A549 (cell line): ENCODE data around the gene GUCY1A2. TPM values are rescaled to one million over a fixed set of nuclear protein-coding genes. Genes with fewer than 3 reads are reported as not detected.

Experiments used
- ATAC-seq, 2 experiments: fragments of 200-7000 bp in 1 of 2; fragments of >200 bp in 1 of 2; cut with Nextera tagmentation in 1 of 2; cut with Tn5 transposase in 1 of 2; 3 replicates each; pipeline versions ENCODE4 v1.8.0 to v1.9.1; 2018 to 2020; ENCODE audit warnings: mild to moderate bottlenecking in 1 of 2, moderate library complexity in 1 of 2
- CTCF ChIA-PET: fragments of 300-600 bp; sonication (Branson Sonifier 250); formaldehyde crosslinking; extraction: SDS; loops from one replicate; lab custom pipeline; 2021; ENCODE audit warnings: antibody characterized with exemption, inconsistent platforms; lab: Yijun Ruan, JAX
- POLR2A ChIA-PET: fragments of 350-600 bp; formaldehyde crosslinking; extraction: SDS; loops from one replicate; lab custom pipeline; 2021; ENCODE audit warnings: antibody characterized with exemption, inconsistent platforms; lab: Yijun Ruan, JAX
- DNase-seq, 2 experiments: peaks; one replicate each; pipeline versions ENCODE4 v3.0.0 to v3.0.0-alpha.2; 2011 to 2016; ENCODE audit warnings: low read depth in 1 of 2, low spot score in 1 of 2
- FAIRE-seq: peaks from 2 replicates; lab custom pipeline; 2011; peaks lifted over from hg19 to GRCh38; lab: Jason Lieb, UNC
- H3K27ac ChIP-seq, 2 experiments: fragments of >200 bp; sonication (Bioruptor Twin); formaldehyde crosslinking; 3 replicates each; pipeline ENCODE4 v1.5.1; 2016 to 2017
- H3K4me1 ChIP-seq: fragments of >200 bp; sonication (Bioruptor Twin); formaldehyde crosslinking; 3 replicates; pipeline ENCODE4 v1.6.1; 2016
- H3K4me2 ChIP-seq: fragments of >200 bp; sonication (Bioruptor Twin); formaldehyde crosslinking; 3 replicates; pipeline ENCODE4 v1.6.1; 2016
- H3K4me3 ChIP-seq: fragments of >200 bp; sonication (Bioruptor Twin); formaldehyde crosslinking; 3 replicates; pipeline ENCODE4 v1.5.1; 2016
- H3K9me3 ChIP-seq: fragments of >200 bp; sonication (Bioruptor Twin); formaldehyde crosslinking; 3 replicates; pipeline ENCODE4 v1.6.1; 2016
- CBX2 ChIP-seq: fragments of 200-600 bp; sonication (generic); IDR thresholded peaks from 2 replicates; pipeline ENCODE4 v1.6.1; 2016; ENCODE audit warnings: low read depth, mild to moderate bottlenecking, borderline replicate concordance
- CBX8 ChIP-seq: fragments of 200-600 bp; sonication (generic); IDR thresholded peaks from 2 replicates; pipeline ENCODE4 v1.6.1; 2016
- CEBPB ChIP-seq, 2 experiments: fragments of >200 bp in 1 of 2; sonication (Bioruptor Twin) in 1 of 2; formaldehyde crosslinking in 1 of 2; IDR thresholded peaks; 2 replicates each; pipeline ENCODE4 v1.6.1; 2012 to 2016
- CHD2 ChIP-seq: fragments of 150-350 bp; IDR thresholded peaks from 2 replicates; pipeline ENCODE4 v1.6.1; 2014; ENCODE audit warnings: low read length; ENCODE audit not compliant: partially characterized antibody
- EP300 ChIP-seq, 2 experiments: fragments of >200 bp; sonication (Bioruptor Twin); formaldehyde crosslinking; IDR thresholded peaks; 2 replicates in 1 of 2; 3 replicates in 1 of 2; pipeline ENCODE4 v1.6.1; 2016 to 2017
- FOSB ChIP-seq: fragments of 250-450 bp; sonication (Bioruptor Pico); IDR thresholded peaks from 2 replicates; pipeline ENCODE4 v1.5.0; 2020; ENCODE audit warnings: mild to moderate bottlenecking, moderate library complexity
- GATA3 ChIP-seq: IDR thresholded peaks from 2 replicates; pipeline ENCODE4 v1.6.1; 2012; ENCODE audit warnings: borderline replicate concordance
- HDAC2 ChIP-seq: fragments of 200-600 bp; sonication (generic); IDR thresholded peaks from 2 replicates; pipeline ENCODE4 v1.6.1; 2016
- HOXA7 ChIP-seq: fragments of 250-450 bp; sonication (Bioruptor Pico); IDR thresholded peaks from 2 replicates; pipeline ENCODE4 v1.5.0; 2020; ENCODE audit warnings: mild to moderate bottlenecking, moderate library complexity
- HOXB13 ChIP-seq: fragments of 250-450 bp; sonication (Bioruptor Pico); IDR thresholded peaks from 2 replicates; pipeline ENCODE4 v1.5.0; 2020; ENCODE audit warnings: low read depth, mild to moderate bottlenecking, moderate library complexity
- JUN ChIP-seq, 2 experiments: fragments of >200 bp; sonication (Bioruptor Twin); formaldehyde crosslinking; IDR thresholded peaks; 2 replicates in 1 of 2; 3 replicates in 1 of 2; pipeline ENCODE4 v1.6.1; 2016 to 2017
- KDM5A ChIP-seq: fragments of 200-600 bp; sonication (generic); IDR thresholded peaks from 2 replicates; pipeline ENCODE4 v1.6.1; 2016; ENCODE audit warnings: antibody characterized with exemption, mild to moderate bottlenecking
- NFE2L2 ChIP-seq: fragments of 150-350 bp; conservative IDR thresholded peaks from 2 replicates; pipeline ENCODE4 v1.6.1; 2014; ENCODE audit warnings: low read length
- POLR2AphosphoS2 ChIP-seq: conservative IDR thresholded peaks from 2 replicates; pipeline ENCODE4 v1.6.1; 2012; ENCODE audit warnings: low read length, improper control_type of control experiment, inconsistent platforms
- RARB ChIP-seq: fragments of 250-450 bp; sonication (Bioruptor Pico); IDR thresholded peaks from 2 replicates; pipeline ENCODE4 v1.8.0; 2021; ENCODE audit warnings: mild to moderate bottlenecking, moderate library complexity
- RNF2 ChIP-seq: fragments of 200-600 bp; sonication (generic); IDR thresholded peaks from 2 replicates; pipeline ENCODE4 v1.6.1; 2016; ENCODE audit warnings: low read depth, mild to moderate bottlenecking, antibody characterized with exemption, moderate library complexity, borderline replicate concordance
- SMC3 ChIP-seq: fragments of >200 bp; sonication (Bioruptor Twin); formaldehyde crosslinking; IDR thresholded peaks from 3 replicates; pipeline ENCODE4 v1.6.1; 2018; ENCODE audit warnings: inconsistent platforms
- TFCP2L1 ChIP-seq: fragments of 250-450 bp; sonication (Bioruptor Pico); IDR thresholded peaks from 2 replicates; pipeline ENCODE4 v1.5.0; 2021; ENCODE audit warnings: mild to moderate bottlenecking
- TP53 ChIP-seq: fragments of 250-450 bp; sonication (Bioruptor Pico); IDR thresholded peaks from 2 replicates; pipeline ENCODE4 v1.5.0; 2021; ENCODE audit warnings: mild to moderate bottlenecking, moderate library complexity
- ZC3H11A ChIP-seq: fragments of 450-650 bp; IDR thresholded peaks from 2 replicates; pipeline ENCODE4 v1.6.1; 2014; ENCODE audit warnings: antibody characterized with exemption, mild to moderate bottlenecking
- ZNF302 ChIP-seq: fragments of 250-450 bp; sonication (Bioruptor Pico); IDR thresholded peaks from 2 replicates; pipeline ENCODE4 v1.9.0; 2021; ENCODE audit warnings: inconsistent platforms, mild to moderate bottlenecking, moderate library complexity
- WGBS: methylation state at CpG from one replicate; pipeline ENCODE4 v1.1.6; 2017; ENCODE audit errors: missing lambda C conversion rate; 5-methylcytosine and 5-hydroxymethylcytosine counted together
- polyA plus RNA-seq, 4 experiments: library from polyadenylated mRNA; depleted of rRNA in 3 of 4; stranded (reverse); fragments of >200 nt; fragmentation: RNase III in 1 of 4; extraction: RNeasy Plus Mini Kit Qiagen cat#74134 plus additional on column Dnase treatment in 1 of 4; gene quantifications; 2 replicates in 3 of 4; 3 replicates in 1 of 4; pipeline ENCODE4 v1.2.3, GENCODE V29; 2011 to 2017
- TF ChIP-seq, protein P1 (sequence below): fragments of >200 bp; sonication (Bioruptor Twin); formaldehyde crosslinking; IDR thresholded peaks from 3 replicates; pipeline ENCODE4 v1.6.1; 2016
- TF ChIP-seq, protein P2 (sequence below): fragments of 250-450 bp; sonication (Bioruptor Pico); IDR thresholded peaks from 2 replicates; pipeline ENCODE4 v1.5.0; 2020; ENCODE audit warnings: low read depth, mild to moderate bottlenecking, moderate library complexity
- TF ChIP-seq, protein P3 (sequence below): fragments of 450-650 bp; IDR thresholded peaks from 2 replicates; pipeline ENCODE4 v1.6.1; 2014; ENCODE audit warnings: antibody characterized with exemption
- TF ChIP-seq, protein P4 (sequence below): fragments of 200-600 bp; sonication (generic); IDR thresholded peaks from 2 replicates; pipeline ENCODE4 v1.6.1; 2016; ENCODE audit warnings: antibody characterized with exemption, mild to moderate bottlenecking, moderate library complexity
- TF ChIP-seq, protein P5 (sequence below): fragments of >200 bp; sonication (Bioruptor Twin); formaldehyde crosslinking; IDR thresholded peaks from 2 replicates; pipeline ENCODE4 v1.6.1; 2016

Gene GUCY1A2
- polyA plus RNA-seq, 2 of the 4 experiments (the other 2 are of a cell fraction) = 0.12 to 0.16 TPM

DNA sequence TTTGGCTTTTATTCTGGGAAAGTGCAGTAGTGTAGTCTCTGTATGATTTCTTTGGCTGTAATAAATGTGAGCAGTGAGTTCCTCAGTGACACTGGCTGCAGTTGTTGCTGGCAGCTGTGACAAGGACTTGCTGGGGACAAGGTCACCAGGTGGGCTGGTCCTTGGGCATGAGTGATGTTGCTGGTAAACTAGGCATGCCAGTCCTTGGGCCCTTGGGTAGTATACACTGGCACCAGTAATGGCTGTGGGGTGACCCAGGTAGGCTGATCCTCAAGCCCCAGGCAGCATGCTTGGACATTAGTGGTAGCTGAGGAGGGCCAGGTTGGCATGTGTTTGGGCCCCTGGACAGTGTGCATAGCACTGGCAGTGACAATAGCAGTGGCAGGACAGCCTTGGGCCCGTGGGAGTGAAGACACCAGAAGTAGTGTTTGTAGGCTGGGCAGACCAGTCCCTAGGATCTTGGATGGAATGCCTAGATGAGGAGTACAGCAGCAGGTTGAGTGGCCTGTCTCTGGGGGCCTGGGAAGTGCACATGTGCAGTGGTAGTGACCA is 164.3 kb downstream of the GUCY1A2 start:
- H3K4me1 ChIP-seq = no peaks in the 10 kb centered on the region
- no peaks in the 10 kb centered on the region for H3K9me3 ChIP-seq
- DNase-seq = no peak
- WGBS = 17% methylated on average over 1 of the region's 1 CpG
- ATAC-seq = no peak
- FAIRE-seq = no peak
- H3K27ac ChIP-seq = no peak overlapping the region
- H3K4me3 ChIP-seq = no peak overlapping the region
- POLR2A ChIA-PET = no interaction called here
- no peak overlapping the region for H3K4me2 ChIP-seq
- no peak for TF ChIP-seq KDM5A
- TF ChIP-seq, protein P1, sequence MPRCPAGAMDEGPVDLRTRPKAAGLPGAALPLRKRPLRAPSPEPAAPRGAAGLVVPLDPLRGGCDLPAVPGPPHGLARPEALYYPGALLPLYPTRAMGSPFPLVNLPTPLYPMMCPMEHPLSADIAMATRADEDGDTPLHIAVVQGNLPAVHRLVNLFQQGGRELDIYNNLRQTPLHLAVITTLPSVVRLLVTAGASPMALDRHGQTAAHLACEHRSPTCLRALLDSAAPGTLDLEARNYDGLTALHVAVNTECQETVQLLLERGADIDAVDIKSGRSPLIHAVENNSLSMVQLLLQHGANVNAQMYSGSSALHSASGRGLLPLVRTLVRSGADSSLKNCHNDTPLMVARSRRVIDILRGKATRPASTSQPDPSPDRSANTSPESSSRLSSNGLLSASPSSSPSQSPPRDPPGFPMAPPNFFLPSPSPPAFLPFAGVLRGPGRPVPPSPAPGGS = no peak
- no peak for TF ChIP-seq FOSB
- no peak for TF ChIP-seq EP300 (IDR thresholded peaks at IDR 0.05)
- no peak for TF ChIP-seq JUN (IDR thresholded peaks at IDR 0.05)
- TF ChIP-seq ZC3H11A = no peak
- TF ChIP-seq, protein P2, sequence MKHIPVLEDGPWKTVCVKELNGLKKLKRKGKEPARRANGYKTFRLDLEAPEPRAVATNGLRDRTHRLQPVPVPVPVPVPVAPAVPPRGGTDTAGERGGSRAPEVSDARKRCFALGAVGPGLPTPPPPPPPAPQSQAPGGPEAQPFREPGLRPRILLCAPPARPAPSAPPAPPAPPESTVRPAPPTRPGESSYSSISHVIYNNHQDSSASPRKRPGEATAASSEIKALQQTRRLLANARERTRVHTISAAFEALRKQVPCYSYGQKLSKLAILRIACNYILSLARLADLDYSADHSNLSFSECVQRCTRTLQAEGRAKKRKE (CRISPR knock-in tag) = no peak
- TF ChIP-seq CHD2 = no peak
- TF ChIP-seq TFCP2L1 = no peak
- TF ChIP-seq GATA3 = no peak
- no peak for TF ChIP-seq TP53
- TF ChIP-seq, protein P3, sequence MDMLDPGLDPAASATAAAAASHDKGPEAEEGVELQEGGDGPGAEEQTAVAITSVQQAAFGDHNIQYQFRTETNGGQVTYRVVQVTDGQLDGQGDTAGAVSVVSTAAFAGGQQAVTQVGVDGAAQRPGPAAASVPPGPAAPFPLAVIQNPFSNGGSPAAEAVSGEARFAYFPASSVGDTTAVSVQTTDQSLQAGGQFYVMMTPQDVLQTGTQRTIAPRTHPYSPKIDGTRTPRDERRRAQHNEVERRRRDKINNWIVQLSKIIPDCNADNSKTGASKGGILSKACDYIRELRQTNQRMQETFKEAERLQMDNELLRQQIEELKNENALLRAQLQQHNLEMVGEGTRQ = no peak
- TF ChIP-seq POLR2AphosphoS2 = no peak
- no peak for TF ChIP-seq HDAC2
- CTCF ChIA-PET = no interaction called here

DNA sequence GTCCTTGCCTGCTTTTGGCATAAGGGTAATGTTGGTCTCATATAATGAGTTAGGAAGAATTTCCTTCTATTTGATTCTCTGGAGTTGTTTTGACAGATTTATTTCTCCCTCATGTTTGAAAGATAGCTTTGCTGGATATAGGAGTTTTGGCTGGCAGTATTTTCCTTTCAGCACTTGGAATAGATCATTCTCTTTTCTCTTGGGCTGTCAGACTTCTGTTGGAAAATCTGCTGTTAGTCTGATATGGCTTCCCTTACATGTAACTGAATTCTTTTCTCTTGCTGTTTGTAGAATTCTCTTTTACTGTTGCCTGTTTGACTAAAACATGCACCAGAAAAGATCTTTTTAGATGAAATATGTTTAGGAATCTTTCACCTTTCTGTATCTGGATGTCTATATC is 165.5 kb downstream of the GUCY1A2 start:
- no peak for DNase-seq
- FAIRE-seq = no peak
- H3K9me3 ChIP-seq = no peaks in the 10 kb centered on the region

More for the DNA sequence above, 165.5 kb downstream of the GUCY1A2 start:
- Histone ChIP-seq H3K4me2 (no peak overlapping the region), H3K4me1 (no peaks in the 10 kb centered on the region), H3K4me3 (no peak overlapping the region), H3K27ac (no peak overlapping the region)
- no peak for TF ChIP-seq CBX8
- TF ChIP-seq EP300 (IDR thresholded peaks at IDR 0.05) = no peak
- no peak for TF ChIP-seq RARB (CRISPR knock-in tag)
- TF ChIP-seq CBX2 = no peak
- TF ChIP-seq, protein P4, sequence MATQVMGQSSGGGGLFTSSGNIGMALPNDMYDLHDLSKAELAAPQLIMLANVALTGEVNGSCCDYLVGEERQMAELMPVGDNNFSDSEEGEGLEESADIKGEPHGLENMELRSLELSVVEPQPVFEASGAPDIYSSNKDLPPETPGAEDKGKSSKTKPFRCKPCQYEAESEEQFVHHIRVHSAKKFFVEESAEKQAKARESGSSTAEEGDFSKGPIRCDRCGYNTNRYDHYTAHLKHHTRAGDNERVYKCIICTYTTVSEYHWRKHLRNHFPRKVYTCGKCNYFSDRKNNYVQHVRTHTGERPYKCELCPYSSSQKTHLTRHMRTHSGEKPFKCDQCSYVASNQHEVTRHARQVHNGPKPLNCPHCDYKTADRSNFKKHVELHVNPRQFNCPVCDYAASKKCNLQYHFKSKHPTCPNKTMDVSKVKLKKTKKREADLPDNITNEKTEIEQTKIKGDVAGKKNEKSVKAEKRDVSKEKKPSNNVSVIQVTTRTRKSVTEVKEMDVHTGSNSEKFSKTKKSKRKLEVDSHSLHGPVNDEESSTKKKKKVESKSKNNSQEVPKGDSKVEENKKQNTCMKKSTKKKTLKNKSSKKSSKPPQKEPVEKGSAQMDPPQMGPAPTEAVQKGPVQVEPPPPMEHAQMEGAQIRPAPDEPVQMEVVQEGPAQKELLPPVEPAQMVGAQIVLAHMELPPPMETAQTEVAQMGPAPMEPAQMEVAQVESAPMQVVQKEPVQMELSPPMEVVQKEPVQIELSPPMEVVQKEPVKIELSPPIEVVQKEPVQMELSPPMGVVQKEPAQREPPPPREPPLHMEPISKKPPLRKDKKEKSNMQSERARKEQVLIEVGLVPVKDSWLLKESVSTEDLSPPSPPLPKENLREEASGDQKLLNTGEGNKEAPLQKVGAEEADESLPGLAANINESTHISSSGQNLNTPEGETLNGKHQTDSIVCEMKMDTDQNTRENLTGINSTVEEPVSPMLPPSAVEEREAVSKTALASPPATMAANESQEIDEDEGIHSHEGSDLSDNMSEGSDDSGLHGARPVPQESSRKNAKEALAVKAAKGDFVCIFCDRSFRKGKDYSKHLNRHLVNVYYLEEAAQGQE = no peak
- TF ChIP-seq ZNF302 = no peak
- TF ChIP-seq HOXA7 = no peak
- TF ChIP-seq SMC3 = no peak
- TF ChIP-seq TFCP2L1 = no peak
- TF ChIP-seq FOSB = no peak
- TF ChIP-seq JUN (IDR thresholded peaks at IDR 0.05) = no peak
- TF ChIP-seq ZC3H11A = no peak
- TF ChIP-seq HDAC2 = no peak
- TF ChIP-seq CEBPB (IDR thresholded peaks at IDR 0.05) = no peak
- TF ChIP-seq, protein P5, sequence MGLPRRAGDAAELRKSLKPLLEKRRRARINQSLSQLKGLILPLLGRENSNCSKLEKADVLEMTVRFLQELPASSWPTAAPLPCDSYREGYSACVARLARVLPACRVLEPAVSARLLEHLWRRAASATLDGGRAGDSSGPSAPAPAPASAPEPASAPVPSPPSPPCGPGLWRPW = no peak
- TF ChIP-seq NFE2L2 = no peak
- no peak for TF ChIP-seq RNF2
- no peak for TF ChIP-seq HOXB13 (CRISPR knock-in tag)
- CTCF ChIA-PET = no interaction called here
- POLR2A ChIA-PET = no interaction called here
- ATAC-seq = no peak
